ENCODE data around the gene CDK9. TPM values are rescaled to one million over a fixed set of nuclear protein-coding genes. Genes with fewer than 3 reads are reported as not detected.

The CDK9 gene
- total and polyA plus RNA-seq, 10 of the 15 experiments (the other 5 are each of a cell fraction or from before 2014, with no cell fraction given), result 7.3 to 92.6 (median 51.6) TPM

GRCh38 chr9:127801955-127802575 lies 16.2 kb downstream of the CDK9 start (continued):
- TF ChIP-seq CTCF (IDR thresholded peaks at IDR 0.05 in 2 of 3, conservative IDR thresholded peaks at IDR 0.05 in 1 of 3; ENCODE audit: control insufficient read depth in 2 of 3, extremely low read depth in 1 of 3, insufficient read depth in 1 of 3, low read depth in 3 of 3, low read length in 3 of 3), result peak in 1 of 3 experiments; percentile 25; a peak in 1 of 6 replicates

DNA sequence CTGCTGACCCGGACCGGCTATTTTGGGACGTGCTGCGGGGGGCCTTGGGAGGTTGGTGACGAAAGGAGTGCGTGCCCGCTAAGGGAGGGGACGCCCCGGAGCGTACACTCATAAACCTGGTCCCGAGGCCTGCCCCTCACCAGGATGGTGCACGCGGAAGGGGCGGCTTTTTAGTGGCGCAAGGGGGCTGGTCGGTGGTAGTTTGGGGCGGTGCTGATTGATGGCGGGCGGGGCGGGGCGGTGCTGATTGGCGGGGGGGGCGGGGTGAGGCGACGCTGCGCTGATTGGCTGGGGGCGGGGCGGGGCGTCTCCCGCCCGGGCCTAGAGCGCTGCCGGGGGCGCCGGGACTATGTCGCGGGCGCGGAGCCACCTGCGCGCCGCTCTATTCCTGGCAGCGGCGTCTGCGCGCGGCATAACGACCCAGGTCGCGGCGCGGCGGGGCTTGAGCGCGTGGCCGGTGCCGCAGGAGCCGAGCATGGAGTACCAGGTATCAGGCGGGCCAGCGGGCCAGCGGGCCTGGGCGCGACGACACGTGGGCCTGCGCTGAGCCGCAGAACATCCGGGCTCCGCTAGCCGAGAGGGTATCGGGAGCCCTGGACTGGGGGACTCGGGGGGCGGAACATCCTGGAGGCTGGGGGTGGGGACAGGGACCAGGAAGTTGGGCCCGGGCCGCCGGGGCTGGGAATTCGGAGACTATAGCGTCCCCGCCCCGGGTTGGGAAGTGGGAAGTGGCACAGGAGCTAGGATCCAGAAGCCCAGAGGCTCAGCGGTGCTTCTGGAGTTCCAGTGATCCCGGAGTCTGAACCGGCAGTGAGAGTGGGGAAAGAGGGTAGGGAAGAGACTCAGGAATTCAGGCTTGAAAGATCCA lies 17.0 kb downstream of the CDK9 start, which contains the start of gene FPGS:
FPGS (plus strand) TSS at position 307 of the 868 bp plus-strand sequence; CDS start at position 350, 43 bp downstream.
- FAIRE-seq (peak; percentile 78), ATAC-seq (peak; percentile 91), DNase-seq (ENCODE audit: low read depth, low spot score) (peak; percentile 49)
- CTCF ChIA-PET, result interaction anchor here (0.8 to 2.4 kb wide), 5 partner anchors 10 to 119 kb away, joined by 3 to 7 read pairs (median 3); partner anchors contain the start of gene TOR2A
- Histone ChIP-seq H3K4me1 (ENCODE audit: control insufficient read depth, insufficient read depth, low read length) (peaks cover 16% of the 10 kb centered on the region), H3K27me3 (replicated peaks in 1 of 2; ENCODE audit: control insufficient read depth in 2 of 2, insufficient read depth in 2 of 2, low read length in 1 of 2) (no peaks in the 10 kb centered on the region), H3K9me3 (replicated peaks; ENCODE audit: control insufficient read depth, insufficient read depth, low read length) (no peaks in the 10 kb centered on the region), H3K4me2 (ENCODE audit: control insufficient read depth, insufficient read depth) (peak within 1 kb of the TSS; percentile 100), H3K4me3 (peak within 1 kb of the TSS; percentile 85), H3K36me3 (ENCODE audit: control insufficient read depth in 2 of 2, insufficient read depth in 2 of 2, low read length in 1 of 2) (no peaks in the 10 kb centered on the region; a peak in 2 of 4 replicates), H4K20me1 (ENCODE audit: control insufficient read depth, insufficient read depth) (no peaks in the 10 kb centered on the region), H3K9ac (ENCODE audit: control insufficient read depth, insufficient read depth, low read length) (peak within 1 kb of the TSS; percentile 99), H3K27ac (ENCODE audit: control insufficient read depth, insufficient read depth) (peak within 1 kb of the TSS; percentile 97), H2AFZ (ENCODE audit: control insufficient read depth, low read depth, low read length) (peak within 1 kb of the TSS; percentile 93), H3K79me2 (ENCODE audit: control insufficient read depth, insufficient read depth, low read length) (peaks cover 20% of the 10 kb centered on the region)
- RAD21 ChIA-PET (ENCODE audit: unreplicated experiment), result interaction anchor here (0.6 to 1.8 kb wide), 9 partner anchors 9 to 118 kb away, joined by 3 to 10 read pairs (median 4); partner anchors contain the start of genes CDK9, ST6GALNAC4 and TOR2A
- SMC1A ChIA-PET (ENCODE audit: uncharacterized antibody, unreplicated experiment), result interaction anchor here (0.8 to 1.6 kb wide), 9 partner anchors 10 to 119 kb away, joined by 3 to 5 read pairs (median 3); partner anchors contain the start of gene TOR2A
- no TSS peak for BruUV-seq (replicated peaks)
- intact Hi-C loops (cut with micrococcal nuclease; ENCODE audit: unreplicated experiment), result loop anchor here (5.0 kb wide), 1 partner anchor 114 kb away; the partner anchor contains the start of gene ST6GALNAC4
- under 1% methylated on average over 77 of the region's 83 CpGs for WGBS (ENCODE audit: insufficient coverage, insufficient replicate concordance, low lambda C conversion rate, missing lambda C conversion rate)
- in situ Hi-C loops (cut with MboI), result no loop called here
- POLR2A ChIA-PET, result interaction anchor here (0.6 to 2.1 kb wide), 10 partner anchors 17 to 114 kb away, joined by 3 to 12 read pairs (median 4); partner anchors contain the start of genes CDK9, SH2D3C and ST6GALNAC4
- TF ChIP-seq, protein P1, sequence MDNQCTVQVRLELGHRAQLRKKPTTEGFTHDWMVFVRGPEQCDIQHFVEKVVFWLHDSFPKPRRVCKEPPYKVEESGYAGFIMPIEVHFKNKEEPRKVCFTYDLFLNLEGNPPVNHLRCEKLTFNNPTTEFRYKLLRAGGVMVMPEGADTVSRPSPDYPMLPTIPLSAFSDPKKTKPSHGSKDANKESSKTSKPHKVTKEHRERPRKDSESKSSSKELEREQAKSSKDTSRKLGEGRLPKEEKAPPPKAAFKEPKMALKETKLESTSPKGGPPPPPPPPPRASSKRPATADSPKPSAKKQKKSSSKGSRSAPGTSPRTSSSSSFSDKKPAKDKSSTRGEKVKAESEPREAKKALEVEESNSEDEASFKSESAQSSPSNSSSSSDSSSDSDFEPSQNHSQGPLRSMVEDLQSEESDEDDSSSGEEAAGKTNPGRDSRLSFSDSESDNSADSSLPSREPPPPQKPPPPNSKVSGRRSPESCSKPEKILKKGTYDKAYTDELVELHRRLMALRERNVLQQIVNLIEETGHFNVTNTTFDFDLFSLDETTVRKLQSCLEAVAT (IDR thresholded peaks at IDR 0.05), result 0 out of 2 replicates have a peak, but pooled peaks have one; percentile 53
- TF ChIP-seq TCF3 (IDR thresholded peaks at IDR 0.05; ENCODE audit: borderline replicate concordance, insufficient read depth, low read depth, low read length), result peak; percentile 83
- peak; percentile 54 for TF ChIP-seq CREB1 (IDR thresholded peaks at IDR 0.05; ENCODE audit: low read depth)
- peak; percentile 61; the same call in 1 of the 2 replicates for TF ChIP-seq POLR2AphosphoS5 (IDR thresholded peaks at IDR 0.05; ENCODE audit: low read length)
- no peak for TF ChIP-seq CTCF (IDR thresholded peaks at IDR 0.05 in 2 of 3, conservative IDR thresholded peaks at IDR 0.05 in 1 of 3; ENCODE audit: control insufficient read depth in 2 of 3, extremely low read depth in 1 of 3, insufficient read depth in 1 of 3, low read depth in 3 of 3, low read length in 3 of 3)
- TF ChIP-seq GABPA (IDR thresholded peaks at IDR 0.05; ENCODE audit: low read depth), result peak; percentile 73
- 0 out of 2 replicates have a peak, but pooled peaks have one; percentile 8 for TF ChIP-seq NFYB (IDR thresholded peaks at IDR 0.05; ENCODE audit: insufficient read depth, low read depth, low read length)
- TF ChIP-seq ATF2 (IDR thresholded peaks at IDR 0.05; ENCODE audit: low read length), result no peak
- peak; percentile 28; the same call in 1 of the 2 replicates for TF ChIP-seq HCFC1 (IDR thresholded peaks at IDR 0.05; ENCODE audit: low read length)
- TF ChIP-seq WRNIP1 (IDR thresholded peaks at IDR 0.05; ENCODE audit: borderline replicate concordance, low read depth, low read length), result no peak
